PC-3 (cell line): ENCODE data around the gene FGR.

Experiments
- EZH2 ChIP-seq: fragments of 300-600 bp; sonication (generic); IDR thresholded peaks from one replicate; pipeline ENCODE4 v1.6.1; 2017; ENCODE audit warnings: antibody characterized with exemption, mild to moderate bottlenecking, low read length; ENCODE audit not compliant: unreplicated experiment
- EZH2phosphoT487 ChIP-seq: fragments of 300-600 bp; sonication (generic); IDR thresholded peaks from 2 replicates; pipeline ENCODE4 v1.6.1; 2018; ENCODE audit warnings: mild to moderate bottlenecking, antibody characterized with exemption, low read length, borderline replicate concordance
- TF ChIP-seq, protein P1 (sequence below): fragments of 300-600 bp; sonication (generic); conservative IDR thresholded peaks from 2 replicates; pipeline ENCODE4 v1.5.1; 2017; ENCODE audit warnings: antibody characterized with exemption, low read depth, mild to moderate bottlenecking, low read length

GRCh38 chr1:27656157-27656893 lies 21.3 kb upstream of the FGR start:
- TF ChIP-seq, protein P1, sequence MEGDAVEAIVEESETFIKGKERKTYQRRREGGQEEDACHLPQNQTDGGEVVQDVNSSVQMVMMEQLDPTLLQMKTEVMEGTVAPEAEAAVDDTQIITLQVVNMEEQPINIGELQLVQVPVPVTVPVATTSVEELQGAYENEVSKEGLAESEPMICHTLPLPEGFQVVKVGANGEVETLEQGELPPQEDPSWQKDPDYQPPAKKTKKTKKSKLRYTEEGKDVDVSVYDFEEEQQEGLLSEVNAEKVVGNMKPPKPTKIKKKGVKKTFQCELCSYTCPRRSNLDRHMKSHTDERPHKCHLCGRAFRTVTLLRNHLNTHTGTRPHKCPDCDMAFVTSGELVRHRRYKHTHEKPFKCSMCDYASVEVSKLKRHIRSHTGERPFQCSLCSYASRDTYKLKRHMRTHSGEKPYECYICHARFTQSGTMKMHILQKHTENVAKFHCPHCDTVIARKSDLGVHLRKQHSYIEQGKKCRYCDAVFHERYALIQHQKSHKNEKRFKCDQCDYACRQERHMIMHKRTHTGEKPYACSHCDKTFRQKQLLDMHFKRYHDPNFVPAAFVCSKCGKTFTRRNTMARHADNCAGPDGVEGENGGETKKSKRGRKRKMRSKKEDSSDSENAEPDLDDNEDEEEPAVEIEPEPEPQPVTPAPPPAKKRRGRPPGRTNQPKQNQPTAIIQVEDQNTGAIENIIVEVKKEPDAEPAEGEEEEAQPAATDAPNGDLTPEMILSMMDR: no peak
- TF ChIP-seq EZH2 (no peak), EZH2phosphoT487 (no peak)
